Neural cell (in vitro differentiated cells): ENCODE results near the gene CLNK. TPM values are rescaled to one million over a fixed set of nuclear protein-coding genes. Genes with fewer than 3 reads are reported as not detected.

ENCODE experiments used
- H2AFZ ChIP-seq: fragments of 200-600, 300-800 bp; sonication (generic), shearing (Covaris generic); 2 replicates; pipeline ENCODE4 v1.6.0; 2014; ENCODE audit warnings: low read depth, mild to moderate bottlenecking, antibody characterized with exemption, low read length, moderate library complexity
- H3F3A ChIP-seq: fragments of 200-600 bp; shearing (Covaris generic); 2 replicates; pipeline ENCODE4 v1.6.1; 2016; ENCODE audit warnings: mild to moderate bottlenecking, moderate library complexity, mixed read lengths, antibody characterized with exemption, low read length; ENCODE audit not compliant: insufficient read depth, poor library complexity, severe bottlenecking
- H3K27ac ChIP-seq: fragments of 200-600, 300-800 bp; sonication (generic), shearing (Covaris generic); 2 replicates; pipeline ENCODE4 v1.5.1; 2014; ENCODE audit warnings: mild to moderate bottlenecking, low read length, moderate library complexity
- H3K27me3 ChIP-seq: fragments of 300-800, 200-600 bp; sonication (generic), shearing (Covaris generic); 2 replicates; pipeline ENCODE4 v1.6.0; 2014; ENCODE audit warnings: mild to moderate bottlenecking, low read depth, low read length, moderate library complexity; ENCODE audit not compliant: insufficient read depth
- H3K36me3 ChIP-seq: fragments of 300-800, 200-600 bp; sonication (generic), shearing (Covaris generic); 2 replicates; pipeline ENCODE4 v1.5.1; 2014; ENCODE audit warnings: mild to moderate bottlenecking, antibody characterized with exemption, low read length, moderate library complexity; ENCODE audit not compliant: insufficient read depth
- H3K4me2 ChIP-seq: fragments of 300-800, 200-600 bp; sonication (generic), shearing (Covaris generic); 2 replicates; pipeline ENCODE4 v1.6.0; 2014; ENCODE audit warnings: mild to moderate bottlenecking, low read length
- H3K4me3 ChIP-seq: fragments of 300-800, 200-600 bp; sonication (generic), shearing (Covaris generic); 2 replicates; pipeline ENCODE4 v1.5.1; 2014; ENCODE audit warnings: mild to moderate bottlenecking, low read length, moderate library complexity
- H3K79me2 ChIP-seq: fragments of 200-600 bp; shearing (Covaris generic); replicated peaks from 2 replicates; pipeline ENCODE4 v1.6.0; 2014; ENCODE audit warnings: mild to moderate bottlenecking, low read length, moderate library complexity; ENCODE audit not compliant: insufficient read depth
- H3K9ac ChIP-seq: fragments of 300-800, 200-600 bp; sonication (generic), shearing (Covaris generic); 2 replicates; pipeline ENCODE4 v1.6.1; 2016; ENCODE audit warnings: mild to moderate bottlenecking, low read length, mixed read lengths
- H3K9me2 ChIP-seq: fragments of 200-600 bp; shearing (Covaris generic); 2 replicates; pipeline ENCODE4 v1.6.1; 2016; ENCODE audit warnings: mild to moderate bottlenecking, low read length, mixed read lengths; ENCODE audit not compliant: insufficient read depth
- H3K9me3 ChIP-seq: fragments of 200-600, 300-800 bp; sonication (generic), shearing (Covaris generic); 2 replicates; pipeline ENCODE4 v1.6.1; 2016; ENCODE audit warnings: mild to moderate bottlenecking, mixed run types, low read length, moderate library complexity, mixed read lengths
- H4K20me1 ChIP-seq: fragments of 200-600 bp; shearing (Covaris generic); 2 replicates; pipeline ENCODE4 v1.6.1; 2016; ENCODE audit warnings: mild to moderate bottlenecking, mixed run types; ENCODE audit not compliant: insufficient read depth
- EP300 ChIP-seq: fragments of 450-650 bp; conservative IDR thresholded peaks from 2 replicates; pipeline ENCODE4 v1.6.1; 2014; ENCODE audit warnings: antibody characterized with exemption, mild to moderate bottlenecking, moderate library complexity; ENCODE audit not compliant: poor library complexity, severe bottlenecking
- EZH2 ChIP-seq: fragments of 200-600, 300-800 bp; shearing (Covaris generic), sonication (generic); IDR thresholded peaks from 2 replicates; pipeline ENCODE4 v1.6.1; 2014; ENCODE audit warnings: antibody characterized with exemption, low read length, borderline replicate concordance, mild to moderate bottlenecking; ENCODE audit not compliant: insufficient read depth, poor library complexity, severe bottlenecking
- MXI1 ChIP-seq: fragments of 450-650 bp; conservative IDR thresholded peaks from 2 replicates; pipeline ENCODE4 v1.6.1; 2014; ENCODE audit warnings: antibody characterized with exemption, mild to moderate bottlenecking; ENCODE audit not compliant: poor library complexity, severe bottlenecking
- POLR2AphosphoS5 ChIP-seq: IDR thresholded peaks from 2 replicates; pipeline ENCODE4 v1.6.1; 2012
- RAD21 ChIP-seq: fragments of 450-650 bp; conservative IDR thresholded peaks from 2 replicates; pipeline ENCODE4 v1.6.1; 2014; ENCODE audit warnings: antibody characterized with exemption, mild to moderate bottlenecking, moderate library complexity
- SMC3 ChIP-seq: fragments of 450-650 bp; conservative IDR thresholded peaks from 2 replicates; pipeline ENCODE4 v1.6.1; 2014; ENCODE audit warnings: antibody characterized with exemption, mild to moderate bottlenecking, moderate library complexity; ENCODE audit not compliant: poor library complexity
- TAF1 ChIP-seq: IDR thresholded peaks from 2 replicates; pipeline ENCODE4 v1.6.1; 2012; ENCODE audit warnings: low read depth
- polyA plus RNA-seq: library from polyadenylated mRNA; depleted of rRNA; stranded (reverse); fragments of >200 nt; gene quantifications from 2 replicates; pipeline ENCODE4 v1.2.3, GENCODE V29; 2014
- TF ChIP-seq, protein P1 (sequence below): fragments of 450-650 bp; IDR thresholded peaks from 2 replicates; pipeline ENCODE4 v1.5.1; 2014; ENCODE audit warnings: antibody characterized with exemption, mild to moderate bottlenecking, moderate library complexity; ENCODE audit not compliant: poor library complexity, severe bottlenecking
- TF ChIP-seq, protein P2 (sequence below): IDR thresholded peaks from 2 replicates; pipeline ENCODE4 v1.6.1; 2012; ENCODE audit warnings: borderline replicate concordance

Gene CLNK
- polyA plus RNA-seq, 1 donor from 2014 or later = not detected

GRCh38 chr4:10502717-10503116, 181.9 kb downstream of the CLNK start:
- no peaks in the 10 kb centered on the region for H3K36me3 ChIP-seq
- H3K9me3 ChIP-seq = no peaks in the 10 kb centered on the region
- H3F3A ChIP-seq = no peaks in the 10 kb centered on the region
- TF ChIP-seq RAD21 = no peak
- no peak for TF ChIP-seq POLR2AphosphoS5
- TF ChIP-seq EP300 = no peak
- TF ChIP-seq, protein P1, sequence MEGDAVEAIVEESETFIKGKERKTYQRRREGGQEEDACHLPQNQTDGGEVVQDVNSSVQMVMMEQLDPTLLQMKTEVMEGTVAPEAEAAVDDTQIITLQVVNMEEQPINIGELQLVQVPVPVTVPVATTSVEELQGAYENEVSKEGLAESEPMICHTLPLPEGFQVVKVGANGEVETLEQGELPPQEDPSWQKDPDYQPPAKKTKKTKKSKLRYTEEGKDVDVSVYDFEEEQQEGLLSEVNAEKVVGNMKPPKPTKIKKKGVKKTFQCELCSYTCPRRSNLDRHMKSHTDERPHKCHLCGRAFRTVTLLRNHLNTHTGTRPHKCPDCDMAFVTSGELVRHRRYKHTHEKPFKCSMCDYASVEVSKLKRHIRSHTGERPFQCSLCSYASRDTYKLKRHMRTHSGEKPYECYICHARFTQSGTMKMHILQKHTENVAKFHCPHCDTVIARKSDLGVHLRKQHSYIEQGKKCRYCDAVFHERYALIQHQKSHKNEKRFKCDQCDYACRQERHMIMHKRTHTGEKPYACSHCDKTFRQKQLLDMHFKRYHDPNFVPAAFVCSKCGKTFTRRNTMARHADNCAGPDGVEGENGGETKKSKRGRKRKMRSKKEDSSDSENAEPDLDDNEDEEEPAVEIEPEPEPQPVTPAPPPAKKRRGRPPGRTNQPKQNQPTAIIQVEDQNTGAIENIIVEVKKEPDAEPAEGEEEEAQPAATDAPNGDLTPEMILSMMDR = no peak
- no peak for TF ChIP-seq TAF1
- no peak for TF ChIP-seq EZH2
- TF ChIP-seq, protein P2, sequence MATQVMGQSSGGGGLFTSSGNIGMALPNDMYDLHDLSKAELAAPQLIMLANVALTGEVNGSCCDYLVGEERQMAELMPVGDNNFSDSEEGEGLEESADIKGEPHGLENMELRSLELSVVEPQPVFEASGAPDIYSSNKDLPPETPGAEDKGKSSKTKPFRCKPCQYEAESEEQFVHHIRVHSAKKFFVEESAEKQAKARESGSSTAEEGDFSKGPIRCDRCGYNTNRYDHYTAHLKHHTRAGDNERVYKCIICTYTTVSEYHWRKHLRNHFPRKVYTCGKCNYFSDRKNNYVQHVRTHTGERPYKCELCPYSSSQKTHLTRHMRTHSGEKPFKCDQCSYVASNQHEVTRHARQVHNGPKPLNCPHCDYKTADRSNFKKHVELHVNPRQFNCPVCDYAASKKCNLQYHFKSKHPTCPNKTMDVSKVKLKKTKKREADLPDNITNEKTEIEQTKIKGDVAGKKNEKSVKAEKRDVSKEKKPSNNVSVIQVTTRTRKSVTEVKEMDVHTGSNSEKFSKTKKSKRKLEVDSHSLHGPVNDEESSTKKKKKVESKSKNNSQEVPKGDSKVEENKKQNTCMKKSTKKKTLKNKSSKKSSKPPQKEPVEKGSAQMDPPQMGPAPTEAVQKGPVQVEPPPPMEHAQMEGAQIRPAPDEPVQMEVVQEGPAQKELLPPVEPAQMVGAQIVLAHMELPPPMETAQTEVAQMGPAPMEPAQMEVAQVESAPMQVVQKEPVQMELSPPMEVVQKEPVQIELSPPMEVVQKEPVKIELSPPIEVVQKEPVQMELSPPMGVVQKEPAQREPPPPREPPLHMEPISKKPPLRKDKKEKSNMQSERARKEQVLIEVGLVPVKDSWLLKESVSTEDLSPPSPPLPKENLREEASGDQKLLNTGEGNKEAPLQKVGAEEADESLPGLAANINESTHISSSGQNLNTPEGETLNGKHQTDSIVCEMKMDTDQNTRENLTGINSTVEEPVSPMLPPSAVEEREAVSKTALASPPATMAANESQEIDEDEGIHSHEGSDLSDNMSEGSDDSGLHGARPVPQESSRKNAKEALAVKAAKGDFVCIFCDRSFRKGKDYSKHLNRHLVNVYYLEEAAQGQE = no peak
- TF ChIP-seq SMC3 = no peak
- no peak for TF ChIP-seq MXI1
- no peak overlapping the region for H2AFZ ChIP-seq
- H3K27me3 ChIP-seq = no peaks in the 10 kb centered on the region
- H3K4me2 ChIP-seq = no peak overlapping the region
- H3K27ac ChIP-seq = no peak overlapping the region
- no peak overlapping the region for H3K4me3 ChIP-seq
- H4K20me1 ChIP-seq = no peaks in the 10 kb centered on the region
- H3K9me2 ChIP-seq = no peaks in the 10 kb centered on the region
- H3K9ac ChIP-seq = no peak overlapping the region
- no peaks in the 10 kb centered on the region for H3K79me2 ChIP-seq

- Histone ChIP-seq H3K4me2 (no peak overlapping the region), H3K79me2 (no peaks in the 10 kb centered on the region), H3K36me3 (no peaks in the 10 kb centered on the region), H3K27ac (no peak overlapping the region), H3K4me3 (no peak overlapping the region), H3K9me3 (no peaks in the 10 kb centered on the region), H3K27me3 (no peaks in the 10 kb centered on the region), H3F3A (no peaks in the 10 kb centered on the region), H4K20me1 (no peaks in the 10 kb centered on the region), H3K9me2 (no peaks in the 10 kb centered on the region), H2AFZ (no peak overlapping the region), H3K9ac (no peak overlapping the region)
- TF ChIP-seq RAD21 (no peak), SMC3 (no peak), MXI1 (no peak), TAF1 (no peak), EP300 (no peak), POLR2AphosphoS5 (no peak), EZH2 (no peak)
- TF ChIP-seq, protein P2 = no peak
- TF ChIP-seq, protein P1 = no peak
Observed at GRCh38 chr4:10500776-10501175, 183.8 kb downstream of the CLNK start.
